HG03045 (cell line): ENCODE data around the gene ATXN10.
A peak's percentile ranks its signal among the peaks of the same experiment; 100 is the strongest.
"Not testable (repeated sequence)": the region's sequence is repeated elsewhere in the genome, so short reads cannot be mapped to it uniquely, and the experiment has no call there.

Experiments used
- ATAC-seq: cut with Tn5 transposase; IDR thresholded peaks from one replicate; pipeline ENCODE4 v1.9.1; 2021; ENCODE audit warnings: mild to moderate bottlenecking, moderate library complexity; ENCODE audit not compliant: unreplicated experiment

Gene ATXN10

DNA sequence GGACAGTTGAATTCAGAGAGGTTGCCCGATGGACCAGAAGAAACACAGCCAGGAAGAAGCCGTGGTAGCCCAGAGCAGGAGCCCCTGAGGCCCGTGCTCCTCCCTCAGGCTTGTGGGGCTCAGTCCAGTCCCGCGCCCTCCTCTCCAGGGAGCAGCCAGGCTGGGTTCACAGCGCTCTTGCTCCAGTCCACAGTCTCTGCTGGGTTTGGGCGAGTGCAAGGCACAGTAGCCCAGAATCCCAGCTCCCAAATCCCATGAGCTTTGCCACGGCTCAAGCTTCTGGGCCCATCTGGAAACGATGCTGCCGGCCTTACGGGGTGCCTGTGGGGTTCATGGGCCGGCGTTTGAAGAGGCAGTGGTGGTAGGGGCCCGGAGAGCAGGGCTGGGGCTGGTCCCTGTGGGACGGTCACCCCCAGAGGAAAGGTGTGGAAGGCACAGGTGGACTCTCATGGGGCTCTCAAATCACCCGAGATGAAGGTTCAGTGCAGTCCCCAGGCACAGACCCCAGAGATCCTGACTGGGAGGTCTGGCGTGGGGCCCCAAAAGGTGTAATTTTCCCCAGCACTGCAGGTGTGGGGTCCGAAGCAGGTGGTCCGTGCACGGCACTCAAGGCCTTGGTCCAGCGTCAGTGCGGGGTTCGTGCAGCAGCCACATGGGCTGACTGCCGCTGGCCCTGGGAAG lies 30.6 kb upstream of the ATXN10 start:
- no peak for ATAC-seq

DNA sequence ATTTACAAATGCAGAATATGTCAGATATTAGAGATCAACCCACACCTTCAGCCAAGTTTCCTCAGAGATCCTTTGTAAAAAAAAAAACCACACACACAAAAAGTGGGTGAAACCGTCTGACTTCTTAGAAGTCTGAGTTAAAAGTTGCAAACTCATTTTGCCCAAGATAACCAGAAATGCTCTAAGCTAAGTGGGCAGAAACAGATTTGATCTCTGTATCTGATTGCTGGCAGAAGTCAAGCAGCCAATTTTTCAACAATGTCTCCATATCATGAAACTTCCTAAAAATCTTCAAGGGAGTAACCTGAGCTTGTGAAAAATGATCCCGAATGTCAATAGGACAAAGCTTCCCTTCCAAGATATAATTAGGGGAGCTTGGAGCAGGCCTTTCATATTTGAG lies 28.6 kb upstream of the ATXN10 start:
- ATAC-seq: no peak

DNA sequence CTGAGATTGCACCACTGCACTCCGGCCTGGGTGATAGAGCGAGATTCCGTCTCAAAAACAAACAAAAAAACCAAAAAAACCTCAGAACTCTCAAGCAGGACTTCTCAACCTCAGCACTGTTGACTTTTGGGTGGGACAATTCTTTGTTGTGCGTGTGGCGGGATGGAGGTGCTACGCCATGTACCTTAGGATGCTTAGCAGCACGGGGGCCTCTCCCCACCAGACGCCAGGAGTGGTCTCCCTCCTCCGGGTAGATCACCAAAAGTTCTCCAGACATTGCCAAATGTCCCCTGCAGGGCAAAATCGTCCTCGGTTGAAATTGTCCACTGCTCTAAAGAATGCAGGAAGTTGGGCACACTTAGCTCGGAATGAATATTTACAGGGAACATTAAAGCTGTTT lies 26.9 kb upstream of the ATXN10 start:
- ATAC-seq: no peak

DNA sequence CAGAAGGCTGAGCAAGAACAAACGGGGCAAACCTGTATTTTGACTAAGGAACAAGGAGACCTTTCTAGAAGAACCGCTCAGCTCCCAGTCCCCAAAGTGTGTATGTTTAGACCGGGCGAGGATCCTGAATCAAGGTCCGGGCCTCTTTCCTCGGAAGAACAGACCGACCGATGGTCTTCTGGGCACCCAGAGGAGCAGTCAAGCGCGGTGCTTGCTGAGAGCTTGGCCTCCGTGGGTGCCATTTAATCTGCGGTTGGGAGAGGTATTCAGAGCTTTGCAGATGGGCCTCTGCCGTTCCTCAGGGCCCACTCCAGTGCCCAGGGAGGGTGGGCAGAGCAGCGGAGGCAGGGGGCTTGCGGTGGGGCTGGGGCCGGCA lies 26.5 kb upstream of the ATXN10 start:
- ATAC-seq: no peak

DNA sequence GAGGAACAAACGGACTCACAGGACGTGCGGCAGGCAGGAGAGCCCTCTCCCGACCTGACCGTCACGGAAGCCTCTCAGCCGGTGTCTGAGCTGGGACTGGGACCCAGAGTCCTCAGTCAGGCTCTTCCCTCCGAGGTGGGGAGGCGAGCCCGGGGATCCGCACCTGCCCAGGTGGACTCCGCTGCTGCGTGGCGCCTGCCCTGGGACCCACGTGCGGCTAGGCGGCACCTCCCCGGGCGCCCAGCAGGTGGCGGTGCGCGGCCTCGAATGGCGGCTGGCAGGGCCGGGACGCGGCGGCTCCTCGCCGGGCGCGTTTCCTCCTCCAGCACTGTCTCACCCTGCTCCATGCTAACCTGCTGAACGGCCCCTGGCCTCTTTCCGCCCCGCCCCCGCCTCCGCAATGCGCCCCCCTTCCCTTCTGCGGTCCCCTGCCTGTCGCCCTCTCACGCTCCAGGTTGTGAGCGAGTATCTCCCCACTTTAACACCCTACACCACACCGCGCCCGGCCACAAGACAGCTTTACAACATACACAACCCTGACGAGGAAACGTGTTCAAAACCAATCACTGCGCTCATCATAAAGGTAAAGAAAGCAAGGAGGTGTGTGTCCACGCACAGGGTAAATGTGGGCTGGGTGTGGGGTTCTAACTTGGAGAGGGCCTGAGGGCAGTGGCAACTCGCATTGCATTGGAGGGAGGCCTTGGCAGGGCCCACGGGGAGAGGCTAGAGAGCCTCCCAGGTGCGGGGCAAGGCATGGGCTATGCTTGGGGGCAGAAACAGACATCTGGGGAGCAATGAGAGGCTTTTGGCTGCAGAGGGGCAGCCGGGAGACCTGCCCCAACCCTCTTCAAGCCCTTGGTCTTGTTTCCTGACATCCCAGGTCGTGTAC lies 25.9 kb upstream of the ATXN10 start:
- ATAC-seq: peak; percentile 52

DNA sequence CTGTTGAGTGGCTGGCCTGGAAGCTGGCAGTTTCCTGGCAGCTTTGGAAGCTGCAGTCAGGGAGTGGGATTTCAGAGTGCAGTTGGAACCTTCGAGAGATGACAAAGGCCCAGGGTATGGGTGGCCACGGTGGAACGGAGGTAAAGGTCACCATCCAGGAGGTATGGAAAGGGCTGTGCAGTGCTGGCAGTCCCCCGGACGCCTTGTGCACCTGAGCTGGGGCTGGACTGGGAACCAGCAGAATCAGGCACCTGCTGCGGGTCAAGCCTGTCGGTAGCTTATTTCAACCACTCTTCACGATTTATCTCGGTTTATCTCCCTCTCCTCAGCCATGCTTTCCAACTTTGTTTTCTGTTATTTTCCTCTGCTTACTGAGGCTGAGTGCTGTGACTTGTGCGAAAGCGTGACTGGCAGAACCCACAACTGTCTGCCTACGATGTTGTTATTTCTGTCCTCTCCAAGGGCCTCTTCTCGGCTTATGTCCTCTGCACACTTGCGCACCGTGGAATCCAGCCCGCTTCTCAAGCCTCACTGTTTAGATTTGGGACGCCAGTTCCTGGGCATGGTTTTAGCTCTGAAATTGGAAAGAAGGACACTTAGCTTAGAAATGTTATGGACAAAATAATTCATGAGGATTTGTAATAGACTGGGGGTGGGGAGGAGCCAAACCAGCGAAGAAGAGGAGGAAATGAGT lies 24.0 kb upstream of the ATXN10 start:
- no peak for ATAC-seq

DNA sequence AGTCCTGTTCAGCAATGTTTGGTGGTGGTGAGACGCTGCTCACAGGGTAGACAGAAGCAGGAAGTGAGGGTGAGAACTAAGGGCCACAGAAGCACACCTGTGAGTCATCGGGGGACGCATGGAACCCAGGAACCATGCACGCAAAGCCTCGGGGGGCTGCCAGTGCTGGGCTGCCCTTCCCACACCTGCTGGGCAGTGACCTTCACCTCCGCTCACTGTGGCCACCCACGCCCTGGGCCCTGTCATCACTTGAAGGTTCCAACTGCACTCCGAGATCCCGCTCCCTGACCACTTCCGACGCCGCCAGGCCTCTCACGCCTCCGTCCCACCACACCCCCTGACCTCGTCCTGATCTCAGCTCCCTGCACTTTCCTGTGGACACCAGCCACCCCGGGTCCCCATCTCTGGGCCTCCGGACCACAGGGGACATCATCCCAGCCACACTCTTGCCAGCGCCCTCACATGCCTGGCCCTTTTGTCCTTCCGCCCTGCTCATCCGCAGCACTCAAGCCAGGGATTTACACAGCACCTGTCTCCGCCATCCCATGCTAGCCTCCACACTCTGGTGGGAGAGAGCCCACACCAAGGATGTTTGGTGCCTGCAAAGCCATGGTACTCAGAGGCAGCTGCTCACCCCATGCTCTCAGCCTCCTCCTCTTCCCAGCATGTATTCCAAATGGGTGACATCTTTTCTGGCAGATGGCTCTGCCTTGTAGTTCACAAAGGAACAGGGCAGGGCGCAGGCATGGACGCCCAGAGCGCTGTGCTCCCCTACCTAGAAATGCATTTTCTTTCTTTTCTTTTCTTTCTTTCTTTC lies 23.1 kb upstream of the ATXN10 start:
- ATAC-seq: no peak

DNA sequence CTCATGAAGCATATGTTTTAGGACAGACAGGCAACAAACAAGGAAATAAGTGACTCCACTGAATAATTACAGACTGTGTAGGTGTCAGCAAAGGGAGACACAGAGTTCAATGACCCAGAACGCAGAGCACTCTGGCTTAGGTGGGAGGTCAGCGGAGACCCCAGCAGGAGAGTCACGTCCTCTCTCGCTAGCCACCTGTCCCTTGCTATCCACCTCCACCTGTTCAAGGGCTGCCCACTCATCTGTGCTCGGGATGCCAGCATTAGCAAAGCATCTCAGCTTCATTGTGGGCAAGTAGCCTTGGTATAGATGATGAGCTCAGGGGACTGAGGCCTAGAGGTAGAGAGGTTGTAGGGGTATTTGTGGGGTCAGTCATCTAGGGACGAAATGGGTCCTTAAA lies 21.8 kb upstream of the ATXN10 start:
- no peak for ATAC-seq

DNA sequence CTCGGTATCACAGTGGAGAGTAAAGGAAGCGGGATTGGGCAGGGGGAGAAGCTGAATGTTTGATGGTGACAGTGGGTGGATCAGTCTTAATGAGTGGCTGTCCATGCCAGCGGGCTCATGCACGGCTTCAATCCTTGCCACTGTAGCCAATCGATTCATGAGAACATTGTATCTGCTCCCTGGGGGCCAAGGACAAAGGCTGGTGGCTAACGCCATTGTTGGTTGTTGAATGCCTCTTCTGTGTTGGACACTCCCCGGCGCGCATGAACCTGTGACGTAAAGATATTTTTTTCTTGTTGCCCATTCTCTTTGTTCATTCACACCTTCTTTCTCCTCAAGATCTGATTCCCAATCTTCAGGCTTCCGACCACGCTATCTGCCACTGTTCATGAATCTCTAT lies 20.9 kb upstream of the ATXN10 start:
- no peak for ATAC-seq

DNA sequence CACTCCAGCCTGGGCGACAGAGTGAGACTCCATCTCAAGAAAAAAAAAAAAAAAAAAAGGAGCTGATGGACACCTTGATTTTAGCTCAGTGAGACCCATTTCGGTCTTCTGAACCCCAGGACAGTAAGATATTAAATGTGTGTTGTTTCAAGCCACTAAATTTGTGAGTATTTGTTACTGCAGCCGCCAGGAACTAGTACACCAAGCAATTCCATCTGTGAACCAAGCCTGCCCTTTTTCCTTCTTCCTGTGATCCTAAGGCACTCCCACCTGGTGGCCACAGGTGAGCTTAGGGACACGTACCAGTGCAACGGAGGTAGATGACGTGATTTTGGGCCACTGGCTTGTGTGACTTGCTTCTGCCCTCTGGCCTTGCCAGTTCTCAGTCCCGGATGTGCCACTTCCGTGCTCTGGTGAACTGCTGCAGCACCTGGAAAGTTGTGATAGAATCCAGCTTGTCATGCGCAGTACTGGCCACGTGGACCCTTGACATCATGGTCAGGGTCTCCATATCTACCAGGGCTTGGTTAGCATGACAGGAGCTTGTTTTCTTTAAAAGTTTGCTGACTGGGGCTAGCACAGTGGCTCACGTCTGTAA lies 19.6 kb upstream of the ATXN10 start:
- ATAC-seq: no peak

DNA sequence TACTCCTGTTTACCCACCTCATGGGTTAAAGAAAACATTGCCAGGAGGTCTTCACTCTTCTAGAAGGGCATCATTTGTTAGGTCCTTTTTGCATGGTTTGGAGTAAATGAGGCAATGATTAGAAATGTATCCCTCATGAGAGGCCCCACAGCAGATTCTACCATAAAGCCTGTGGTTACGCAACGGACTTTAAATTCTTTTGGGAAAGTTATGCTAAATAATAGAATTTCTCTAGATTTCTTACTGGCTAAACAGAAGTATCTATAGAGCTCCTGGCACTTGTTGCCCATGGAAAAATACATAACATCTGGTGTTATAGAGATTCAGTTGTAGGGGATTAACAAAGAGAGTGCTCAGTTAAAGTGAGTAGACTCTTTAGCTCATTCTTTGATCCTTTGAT lies 15.1 kb upstream of the ATXN10 start:
- ATAC-seq: no peak

DNA sequence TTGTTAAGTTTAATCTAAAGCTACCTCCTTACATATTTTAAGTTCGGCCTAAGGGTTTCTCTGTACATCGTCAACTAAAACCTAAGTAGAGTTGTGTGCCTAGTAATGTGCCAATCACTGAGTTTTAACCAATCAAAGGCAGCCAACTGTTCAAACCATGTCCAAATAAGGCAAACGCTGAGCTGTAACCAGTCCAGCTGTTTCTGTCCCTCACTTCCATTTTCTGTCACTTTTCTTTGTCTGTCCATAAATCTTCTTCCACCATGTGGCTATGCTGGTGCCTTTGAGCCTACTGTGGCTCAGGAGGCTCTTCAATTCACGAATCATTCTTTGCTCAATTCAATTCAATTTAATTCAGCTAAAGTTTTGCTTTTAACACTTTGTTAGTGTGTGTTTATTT lies 13.9 kb upstream of the ATXN10 start:
- no peak for ATAC-seq

DNA sequence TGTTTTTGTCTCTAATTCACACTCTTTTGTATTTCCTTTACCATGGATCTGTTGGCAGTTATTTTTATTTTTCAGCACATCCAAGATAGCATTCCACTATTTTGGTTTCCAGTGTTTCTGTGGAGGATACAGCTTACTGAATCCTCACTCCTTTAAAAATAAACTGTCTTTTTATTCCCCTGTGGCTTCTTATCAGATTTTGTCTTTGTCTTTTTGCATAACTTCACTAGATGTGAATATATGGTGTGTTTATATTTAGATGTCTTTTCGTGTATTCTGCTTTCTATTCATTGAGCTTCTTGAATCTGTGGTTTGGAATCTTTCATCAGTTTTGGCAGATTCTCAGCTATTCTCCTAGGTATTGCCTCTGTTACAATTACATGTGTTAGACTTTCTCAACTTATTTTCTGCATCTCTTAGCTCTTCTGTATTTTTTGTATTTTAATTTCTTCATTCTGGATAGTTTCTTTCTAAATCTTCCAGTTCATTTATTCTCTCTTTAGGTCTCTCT lies 7.4 kb upstream of the ATXN10 start:
- ATAC-seq: no peak

DNA sequence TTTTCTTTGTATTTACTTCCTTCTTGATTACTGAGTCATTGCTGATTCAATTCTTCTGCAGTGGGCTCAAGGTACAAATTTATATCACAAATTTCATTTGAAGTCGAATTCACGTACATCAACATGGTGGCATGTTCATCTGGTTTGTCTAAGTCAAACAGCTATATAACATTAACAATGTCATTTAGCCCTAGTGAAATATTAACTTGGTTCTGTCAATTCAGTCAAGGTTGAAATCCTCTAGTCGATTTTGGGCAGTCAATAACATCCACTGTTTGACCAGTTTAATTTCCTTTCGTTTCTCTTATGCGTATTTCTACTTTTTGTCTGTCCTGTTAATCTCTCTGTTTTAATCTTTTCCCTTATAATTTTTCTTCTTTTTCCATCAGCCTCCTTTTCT lies 4.1 kb upstream of the ATXN10 start:
- no peak for ATAC-seq

DNA sequence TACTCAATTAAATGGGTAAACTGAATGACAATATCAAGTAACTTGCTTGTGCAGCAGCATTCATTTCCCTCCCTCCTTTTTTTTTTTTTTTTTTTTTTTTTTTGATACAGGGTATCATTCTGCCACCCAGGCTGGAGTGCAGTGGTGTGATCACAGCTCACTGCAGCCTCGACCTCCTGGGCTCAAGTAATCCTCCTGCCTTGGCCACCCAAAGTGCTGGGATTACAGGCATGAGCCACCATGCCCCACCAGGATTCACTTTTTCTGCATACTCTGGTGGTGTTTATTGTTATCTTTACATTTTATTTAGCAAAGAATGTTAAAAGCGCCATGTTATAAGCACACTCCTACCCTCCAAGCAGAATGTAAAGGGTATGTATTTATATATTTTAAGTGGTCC lies 1.3 kb upstream of the ATXN10 start:
- ATAC-seq: not testable (repeated sequence)

DNA sequence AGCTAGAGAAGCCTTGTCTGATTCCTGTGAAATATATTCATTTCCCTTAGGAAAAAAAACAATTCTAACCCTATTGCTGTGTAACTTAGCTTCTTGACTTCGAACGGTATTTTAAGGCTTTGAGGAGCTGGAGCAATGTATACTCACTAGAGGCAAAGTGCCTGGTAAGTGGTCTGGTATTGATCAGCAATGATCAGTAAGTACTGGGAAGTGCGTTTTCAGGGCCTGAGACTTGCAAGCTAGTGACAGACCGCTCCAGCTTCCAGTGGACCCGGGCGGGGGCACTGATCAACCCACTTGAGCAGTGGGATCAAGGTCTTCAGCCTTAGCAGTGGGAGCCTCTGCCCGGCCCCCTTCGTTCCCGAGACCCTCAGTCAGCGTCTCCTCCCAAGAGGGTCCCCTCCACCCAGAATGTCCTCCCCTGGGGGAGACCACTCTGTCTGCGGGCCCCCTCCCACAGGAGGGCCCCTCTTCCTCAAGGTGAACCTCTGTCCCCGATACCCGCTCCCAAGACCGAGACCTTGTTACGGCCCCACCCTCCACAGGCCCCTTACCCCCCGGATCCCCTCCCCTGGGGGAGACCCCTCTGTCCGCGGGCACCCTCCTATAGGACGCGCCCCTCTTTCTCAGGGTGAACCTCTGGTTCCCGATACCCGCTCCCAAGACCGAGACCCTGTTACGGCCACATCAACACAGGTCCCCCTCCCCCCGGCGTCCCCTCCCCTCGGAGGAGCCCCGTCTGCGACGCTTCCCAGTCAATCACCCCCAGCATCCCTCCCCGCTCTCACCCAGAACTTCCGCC lies 452 bp upstream of the ATXN10 start:
- peak; percentile 14 for ATAC-seq

DNA sequence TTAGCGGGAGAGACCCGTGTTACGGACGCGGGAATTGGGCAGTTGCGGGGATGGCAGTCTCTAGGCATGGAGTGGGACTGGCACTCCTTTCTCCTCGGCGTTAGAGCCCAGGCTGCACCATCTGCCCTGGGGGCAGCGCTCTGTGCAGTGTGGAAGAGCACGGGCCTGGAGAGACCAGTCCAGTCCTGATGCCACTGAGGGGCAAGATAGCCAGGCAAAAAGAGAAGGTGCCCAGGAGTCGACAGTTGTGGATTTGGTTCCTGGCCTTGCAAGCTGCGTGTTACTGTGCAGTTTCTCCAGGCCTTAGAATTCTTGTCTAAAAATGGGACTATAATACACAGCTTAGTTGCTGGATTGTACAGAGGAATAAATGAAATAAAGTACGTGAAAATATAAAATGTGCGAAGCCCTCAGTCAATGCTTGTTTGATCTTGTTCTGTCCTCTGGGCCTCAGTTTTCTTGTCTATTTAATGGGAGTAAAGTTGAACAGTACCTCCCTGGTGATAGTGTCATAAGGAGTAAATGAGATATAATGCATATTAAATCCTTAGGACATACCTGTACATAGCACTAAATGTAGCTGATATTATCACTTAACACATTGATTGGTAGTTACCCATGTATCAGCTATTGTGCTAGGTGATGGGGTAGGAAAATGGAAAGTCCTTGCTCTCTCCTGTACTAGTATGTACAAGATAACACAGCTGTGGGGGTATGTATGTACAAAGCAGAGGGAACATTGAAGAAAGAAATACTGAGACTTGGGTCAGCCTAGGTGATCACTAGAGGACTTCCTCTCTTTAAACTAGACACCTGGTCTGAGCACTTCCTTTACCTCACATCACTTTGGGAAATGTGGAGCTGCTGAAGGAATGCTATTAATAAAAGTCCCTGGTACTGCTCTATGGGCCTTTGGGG lies 1.2 kb downstream of the ATXN10 start:
- ATAC-seq: peak; percentile 11

DNA sequence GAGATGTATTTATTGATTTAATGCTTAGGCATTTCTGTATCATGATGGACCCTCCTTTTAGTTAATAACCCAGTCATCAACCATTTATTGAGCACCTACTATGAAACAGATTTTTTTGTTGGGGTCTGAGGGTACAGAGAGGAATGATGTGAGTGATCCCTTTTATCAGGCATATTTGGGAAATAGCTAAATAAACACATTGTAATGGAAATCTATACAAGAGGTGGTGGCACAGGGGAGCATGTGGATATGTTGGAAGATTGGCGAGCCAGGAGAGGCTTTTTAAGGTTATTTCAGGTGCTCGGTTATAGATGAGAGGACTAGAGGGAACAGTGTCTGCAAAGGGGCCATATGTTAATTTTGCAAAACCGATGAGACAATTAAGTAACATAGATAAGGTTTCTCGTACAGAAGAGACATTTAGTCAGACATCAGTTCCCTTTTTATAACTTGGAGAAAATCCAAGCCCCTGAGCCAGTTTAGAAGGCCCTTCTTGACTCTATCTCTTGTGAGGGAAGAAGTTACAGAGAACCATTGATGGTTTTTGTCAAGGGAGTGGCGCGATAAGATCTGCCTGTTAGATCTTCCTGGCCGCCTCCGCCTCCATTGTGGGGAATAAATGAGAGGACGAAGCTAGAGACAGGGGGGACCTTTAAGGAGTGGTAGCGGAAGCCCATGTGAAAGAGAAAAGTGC lies 2.0 kb downstream of the ATXN10 start:
- ATAC-seq: no peak
